Prostate gland (tissue), 2 donors: ENCODE measurements around the gene OR52M1. TPM values are rescaled to one million over a fixed set of nuclear protein-coding genes. Genes with fewer than 3 reads are reported as not detected.
A peak's percentile ranks its signal among the peaks of the same experiment; 100 is the strongest.

Experiments
- DNase-seq: peaks from one replicate; pipeline ENCODE4 v3.0.0-alpha.2; 2019; ENCODE audit warnings: low spot score
- H3K27ac ChIP-seq, 2 donors: fragments of 200-600 bp; sonication (generic); 2 replicates each; pipeline ENCODE4 v1.5.1; 2017 to 2019
- H3K27me3 ChIP-seq: fragments of 200-600 bp; sonication (generic); replicated peaks from 2 replicates; pipeline ENCODE4 v1.5.1; 2019; ENCODE audit not compliant: insufficient read depth
- H3K36me3 ChIP-seq, 2 donors: fragments of 200-600 bp; sonication (generic); 1 replicate in 1 of 2; 2 replicates in 1 of 2; pipeline versions ENCODE4 v1.5.1 to v1.8.1; 2017 to 2019
- H3K4me1 ChIP-seq: fragments of 200-600 bp; sonication (generic); replicated peaks from 2 replicates; pipeline ENCODE4 v1.5.1; 2019
- H3K4me3 ChIP-seq, 2 donors: fragments of 200-600 bp; sonication (generic); 2 replicates each; pipeline ENCODE4 v1.5.1; 2017 to 2019
- H3K9me3 ChIP-seq: fragments of 200-600 bp; sonication (generic); 2 replicates; pipeline ENCODE4 v1.5.1; 2017
- CTCF ChIP-seq, 4 experiments: fragments of 200-600 bp in 2 of 4; fragments of 450-650 bp in 2 of 4; sonication (generic) in 2 of 4; IDR thresholded peaks; 1 replicate in 3 of 4; 2 replicates in 1 of 4; pipeline ENCODE4 v1.5.1; 2016 to 2019; ENCODE audit warnings: antibody characterized with exemption in 4 of 4, mild to moderate bottlenecking in 2 of 4, moderate library complexity in 2 of 4
- POLR2A ChIP-seq: fragments of 450-650 bp; IDR thresholded peaks from one replicate; pipeline ENCODE4 v1.6.1; 2016; ENCODE audit warnings: antibody characterized with exemption, mild to moderate bottlenecking
- POLR2AphosphoS5 ChIP-seq: sonication (generic); formaldehyde crosslinking; IDR thresholded peaks from one replicate; pipeline ENCODE4 v1.6.1; 2017; ENCODE audit warnings: antibody characterized with exemption
- WGBS: methylation state at CpG from one replicate; pipeline ENCODE4 v1.1.5; 2018; 5-methylcytosine and 5-hydroxymethylcytosine counted together
- intact Hi-C: fragments of 100-400 bp; cut with DNase I; formaldehyde crosslinking; loops from one replicate; pipeline ENCODE4 v1.14.2; 2022
- total RNA-seq, 2 donors: library from RNA; depleted of rRNA; stranded (reverse); fragments of >200 nt; gene quantifications; one replicate each; pipeline ENCODE4 v1.1.0, GENCODE V29; 2016

OR52M1 gene
- total RNA-seq, 2 donors from 2014 or later = not detected

GRCh38 chr11:4546878-4547277, 1.9 kb downstream of the OR52M1 start:
- DNase-seq = no peak
- Histone ChIP-seq H3K9me3 (no peaks in the 10 kb centered on the region), H3K4me1 (no peaks in the 10 kb centered on the region), H3K4me3 (no peak overlapping the region), H3K27me3 (no peaks in the 10 kb centered on the region), H3K27ac (no peak overlapping the region), H3K36me3 (no peaks in the 10 kb centered on the region)
- 23% methylated on average over 1 of the region's 1 CpG for WGBS
- TF ChIP-seq POLR2AphosphoS5 (no peak), POLR2A (no peak), CTCF (IDR thresholded peaks at IDR 0.05) (no peak)
- intact Hi-C loops = no loop called here

GRCh38 chr11:4547416-4547815, 2.4 kb downstream of the OR52M1 start:
- Histone ChIP-seq H3K4me3 (no peak overlapping the region), H3K9me3 (no peaks in the 10 kb centered on the region), H3K4me1 (no peaks in the 10 kb centered on the region), H3K36me3 (no peaks in the 10 kb centered on the region), H3K27me3 (no peaks in the 10 kb centered on the region), H3K27ac (no peak overlapping the region)
- TF ChIP-seq POLR2A (no peak), CTCF (IDR thresholded peaks at IDR 0.05) (no peak), POLR2AphosphoS5 (no peak)
- WGBS = 73% methylated on average over 4 of the region's 4 CpGs
- no peak for DNase-seq
- intact Hi-C loops = no loop called here

GRCh38 chr11:4551346-4551979, 6.5 kb downstream of the OR52M1 start:
- no peak for DNase-seq
- intact Hi-C loops = no loop called here
- Histone ChIP-seq H3K4me1 (no peaks in the 10 kb centered on the region), H3K9me3 (no peaks in the 10 kb centered on the region), H3K27me3 (no peaks in the 10 kb centered on the region), H3K27ac (no peak overlapping the region), H3K36me3 (no peaks in the 10 kb centered on the region), H3K4me3 (no peak overlapping the region)
- 84% methylated on average over 8 of the region's 8 CpGs for WGBS
- no peak for TF ChIP-seq POLR2AphosphoS5
- no peak for TF ChIP-seq POLR2A
- TF ChIP-seq CTCF (IDR thresholded peaks at IDR 0.05) = peak in 2 of 4 experiments; percentile 16 to 19

- 57% methylated on average over 6 of the region's 8 CpGs for WGBS
- H3K27me3 ChIP-seq = no peaks in the 10 kb centered on the region
- H3K9me3 ChIP-seq = no peaks in the 10 kb centered on the region
- DNase-seq = no peak
- peaks cover 3% of the 10 kb centered on the region for H3K4me1 ChIP-seq
- no peaks in the 10 kb centered on the region for H3K36me3 ChIP-seq
- H3K4me3 ChIP-seq = no peak overlapping the region
- H3K27ac ChIP-seq = peak overlapping the region in 1 of 2 donors; percentile 14
- intact Hi-C loops = no loop called here
- no peak for TF ChIP-seq POLR2A
- no peak for TF ChIP-seq CTCF (IDR thresholded peaks at IDR 0.05)
- no peak for TF ChIP-seq POLR2AphosphoS5
Observed at GRCh38 chr11:4559527-4560440, 14.8 kb downstream of the OR52M1 start.
